GM13977 (cell line): ENCODE results near the gene PAX7.

Experiments
- DNase-seq: peaks from one replicate; pipeline ENCODE4 v3.0.0; 2012; ENCODE audit warnings: low spot score
- in situ Hi-C: fragments of 300-500 bp; cut with MboI; formaldehyde crosslinking; loops from one replicate; pipeline ENCODE4 v1.12.0; 2022; ENCODE audit warnings: low sequenced_read_pairs, low pct_unique_long_range_greater_than_20kb, mixed read lengths, inconsistent platforms; ENCODE audit not compliant: unreplicated experiment
- TF ChIP-seq, protein P1 (sequence below): IDR thresholded peaks from 2 replicates; pipeline ENCODE4 v1.5.1; 2012; ENCODE audit warnings: mild to moderate bottlenecking, control low read depth; ENCODE audit not compliant: insufficient read depth; ENCODE audit errors: extremely low read depth, missing control alignments

Gene PAX7

DNA sequence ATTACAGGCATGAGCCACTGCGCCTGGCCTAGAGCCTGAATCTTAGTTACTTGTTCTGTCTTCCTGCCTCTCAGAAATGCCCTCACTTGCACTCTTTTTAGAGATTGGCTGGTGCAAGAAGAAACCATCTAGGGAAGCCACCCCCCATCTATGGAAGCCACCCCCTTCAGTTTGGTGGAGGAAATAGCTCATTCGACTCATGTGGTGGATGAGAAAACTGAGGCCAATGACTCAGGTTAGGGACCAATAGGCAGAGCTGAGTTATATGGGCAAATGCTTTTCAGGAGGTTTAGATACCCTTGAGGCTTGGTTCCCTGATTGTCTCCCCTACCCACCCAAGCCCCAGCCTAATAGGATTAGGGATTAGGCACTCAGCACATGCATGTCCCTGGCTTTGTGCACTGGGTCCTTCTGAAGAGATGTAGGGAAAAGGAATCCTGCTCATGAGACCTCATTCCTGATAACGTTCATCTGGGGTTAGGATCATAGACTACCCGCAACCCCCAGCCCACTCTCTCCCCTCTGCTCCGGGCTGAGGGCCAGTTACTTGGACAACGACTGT is 77.1 kb downstream of the PAX7 start:
- TF ChIP-seq, protein P1, sequence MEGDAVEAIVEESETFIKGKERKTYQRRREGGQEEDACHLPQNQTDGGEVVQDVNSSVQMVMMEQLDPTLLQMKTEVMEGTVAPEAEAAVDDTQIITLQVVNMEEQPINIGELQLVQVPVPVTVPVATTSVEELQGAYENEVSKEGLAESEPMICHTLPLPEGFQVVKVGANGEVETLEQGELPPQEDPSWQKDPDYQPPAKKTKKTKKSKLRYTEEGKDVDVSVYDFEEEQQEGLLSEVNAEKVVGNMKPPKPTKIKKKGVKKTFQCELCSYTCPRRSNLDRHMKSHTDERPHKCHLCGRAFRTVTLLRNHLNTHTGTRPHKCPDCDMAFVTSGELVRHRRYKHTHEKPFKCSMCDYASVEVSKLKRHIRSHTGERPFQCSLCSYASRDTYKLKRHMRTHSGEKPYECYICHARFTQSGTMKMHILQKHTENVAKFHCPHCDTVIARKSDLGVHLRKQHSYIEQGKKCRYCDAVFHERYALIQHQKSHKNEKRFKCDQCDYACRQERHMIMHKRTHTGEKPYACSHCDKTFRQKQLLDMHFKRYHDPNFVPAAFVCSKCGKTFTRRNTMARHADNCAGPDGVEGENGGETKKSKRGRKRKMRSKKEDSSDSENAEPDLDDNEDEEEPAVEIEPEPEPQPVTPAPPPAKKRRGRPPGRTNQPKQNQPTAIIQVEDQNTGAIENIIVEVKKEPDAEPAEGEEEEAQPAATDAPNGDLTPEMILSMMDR = no peak
- in situ Hi-C loops = loop anchor here (25.0 kb wide), 1 partner anchor 95 kb away; no protein-coding TSS in a partner anchor
- DNase-seq = no peak

- no peak for DNase-seq
- in situ Hi-C loops = loop anchor here (25.0 kb wide), 1 partner anchor 98 kb away; no protein-coding TSS in a partner anchor
- TF ChIP-seq, protein P1 = no peak
Observed at GRCh38 chr1:18710002-18710401, 79.4 kb downstream of the PAX7 start.

DNA sequence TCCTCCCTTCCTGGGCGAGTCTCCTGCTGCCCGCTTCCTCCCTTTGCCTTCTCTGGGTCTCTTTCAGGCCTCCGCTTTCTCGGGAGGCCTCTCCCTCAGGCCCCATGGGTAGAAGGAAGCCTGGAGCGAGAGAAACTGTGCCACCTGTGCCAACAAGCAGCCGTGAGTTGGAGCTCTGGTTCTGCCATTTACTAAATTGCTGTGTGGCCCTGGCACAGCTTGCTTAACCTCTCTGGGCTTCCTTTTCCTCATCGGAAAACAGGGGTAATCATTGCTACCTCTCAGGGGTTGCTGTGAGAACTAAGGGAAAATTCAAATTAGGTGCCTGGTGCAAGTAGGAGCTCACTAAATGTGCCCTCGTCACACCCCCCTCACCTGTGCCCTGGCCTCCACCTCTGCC is 80.4 kb downstream of the PAX7 start:
- in situ Hi-C loops = loop anchor here (25.0 kb wide), 1 partner anchor 99 kb away; no protein-coding TSS in a partner anchor
- TF ChIP-seq, protein P1 = no peak

DNA sequence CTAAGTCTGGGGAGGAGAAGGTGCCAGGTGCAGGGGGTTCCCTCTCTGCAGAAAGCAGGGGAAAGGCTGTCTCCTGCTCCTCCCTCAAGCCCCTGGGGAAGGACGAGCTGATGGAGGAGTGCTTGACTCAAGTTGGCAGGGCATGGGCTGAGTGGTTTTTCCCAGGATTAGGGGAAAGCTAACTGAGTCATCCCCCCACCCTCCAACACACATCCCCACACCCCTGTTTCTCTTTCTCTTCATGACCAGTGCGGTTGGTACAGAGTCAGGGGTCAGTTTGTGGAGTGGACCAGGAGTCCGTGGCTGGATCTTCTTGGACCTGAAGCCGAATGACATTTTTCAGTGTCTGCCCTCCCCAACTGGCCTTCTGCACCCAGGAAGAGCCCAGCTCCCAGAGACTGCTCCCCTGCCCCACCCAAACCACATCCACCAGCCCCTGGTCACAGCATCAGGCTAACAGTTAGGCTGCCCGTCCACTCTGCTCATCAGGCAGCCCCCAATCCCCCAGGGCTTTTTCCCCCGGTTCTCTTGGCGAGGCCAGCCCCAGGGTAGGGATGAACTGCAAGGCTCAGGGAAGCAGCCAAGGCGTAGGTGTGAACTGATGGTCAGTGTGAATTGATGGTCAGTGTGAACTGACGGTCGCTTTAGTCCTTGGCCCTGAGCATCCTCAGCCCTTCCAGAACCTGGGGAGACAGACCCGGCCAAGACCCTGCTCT is 81.0 kb downstream of the PAX7 start:
- in situ Hi-C loops = loop anchor here (25.0 kb wide), 1 partner anchor 99 kb away; no protein-coding TSS in a partner anchor
- TF ChIP-seq, protein P1 = no peak
- DNase-seq = no peak

More for the DNA sequence above, 80.4 kb downstream of the PAX7 start:
- DNase-seq = no peak

DNA sequence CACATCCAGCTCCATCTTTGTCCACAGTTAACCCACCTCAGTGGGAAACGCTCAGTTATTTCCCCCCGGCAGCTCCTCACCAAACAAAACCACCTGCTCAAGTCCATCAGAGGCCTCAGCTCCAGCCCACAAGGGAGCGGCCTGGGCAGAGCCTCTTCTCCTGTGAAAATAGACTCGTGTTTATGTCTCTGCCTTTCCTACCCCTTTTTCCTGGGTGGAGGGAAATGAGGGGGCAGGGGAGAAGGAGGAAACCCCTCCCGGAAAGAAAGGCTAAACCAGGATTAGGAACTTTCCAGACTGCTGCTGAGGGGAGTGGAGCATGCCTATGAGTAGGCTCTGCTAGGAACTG is 81.6 kb downstream of the PAX7 start:
- TF ChIP-seq, protein P1 = no peak
- DNase-seq = no peak
- in situ Hi-C loops = loop anchor here (25.0 kb wide), 1 partner anchor 100 kb away; no protein-coding TSS in a partner anchor

- TF ChIP-seq, protein P1 = no peak
- in situ Hi-C loops = loop anchor here (25.0 kb wide), 1 partner anchor 102 kb away; no protein-coding TSS in a partner anchor
- DNase-seq = no peak
Observed at GRCh38 chr1:18714404-18715175, 83.9 kb downstream of the PAX7 start.
